Measurements from ENCODE around the gene CNPY1. TPM values are rescaled to one million over a fixed set of nuclear protein-coding genes. Genes with fewer than 3 reads are reported as not detected.

The CNPY1 gene
- total RNA-seq, 1 donor: not detected

DNA sequence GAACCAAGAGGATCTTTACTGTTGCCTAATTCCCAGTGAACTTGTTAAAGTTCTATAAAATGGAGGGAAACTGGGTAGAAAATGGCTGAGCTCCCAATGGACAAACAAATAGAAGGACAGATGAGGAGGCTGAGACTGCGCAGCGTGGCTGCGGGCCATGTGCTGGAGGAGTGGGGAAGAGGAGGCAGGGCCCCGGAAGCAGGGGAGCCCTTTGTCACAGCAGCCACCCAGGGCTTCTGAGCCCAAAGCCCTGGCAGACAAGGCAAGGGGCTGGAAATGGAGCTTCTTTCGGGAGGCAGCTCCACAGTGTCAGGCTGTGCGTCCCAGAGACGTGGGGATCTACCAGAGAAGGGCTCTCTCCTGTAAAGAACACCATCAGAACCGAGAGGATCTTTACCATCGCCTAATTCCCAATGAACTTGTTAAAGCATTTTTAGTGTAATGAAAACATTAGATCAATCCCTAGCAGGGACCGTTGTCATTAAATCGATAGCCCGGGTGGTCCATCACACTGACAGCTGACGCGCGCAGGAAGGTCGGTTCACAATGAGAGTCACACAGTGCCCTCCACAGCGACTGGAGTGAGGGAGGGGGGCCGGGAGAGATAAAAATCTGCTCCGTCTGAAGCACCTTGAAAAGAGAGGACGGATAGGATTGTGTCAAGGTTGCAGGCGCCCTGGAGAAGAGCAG, 14.0 kb upstream of the CNPY1 start:
- DNase-seq (ENCODE audit: low read depth in 2 of 3, low spot score in 2 of 3): no peak

DNA sequence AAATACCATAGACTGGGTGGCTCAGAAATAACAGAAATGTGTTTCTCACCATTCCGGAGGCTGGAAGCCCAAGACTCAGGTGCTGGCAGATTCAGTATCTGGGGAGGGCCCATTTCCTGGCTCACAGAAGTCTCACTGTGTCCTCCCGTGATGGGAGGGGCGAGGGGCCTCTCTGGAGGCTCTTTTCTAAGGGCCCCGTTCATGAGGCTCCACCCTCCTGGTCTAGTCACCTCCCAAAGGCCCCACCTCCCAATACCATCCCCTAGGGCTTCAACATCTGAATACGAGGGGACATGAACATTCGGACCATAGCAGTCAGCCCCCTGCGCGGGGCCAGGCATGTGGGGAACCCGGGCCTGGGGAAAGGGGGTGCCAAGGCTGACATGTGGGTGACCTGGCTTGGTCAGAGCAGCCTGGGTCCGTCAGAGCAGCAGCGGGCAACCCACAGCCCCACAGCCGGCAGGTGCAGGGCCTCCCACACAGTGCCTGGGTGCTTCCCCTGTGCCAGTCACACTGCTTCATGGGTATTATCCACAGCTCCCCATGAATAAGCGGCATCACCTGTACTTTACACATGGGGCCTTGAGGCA, 13.3 kb upstream of the CNPY1 start:
- DNase-seq (ENCODE audit: low read depth in 2 of 3, low spot score in 2 of 3): no peak

DNA sequence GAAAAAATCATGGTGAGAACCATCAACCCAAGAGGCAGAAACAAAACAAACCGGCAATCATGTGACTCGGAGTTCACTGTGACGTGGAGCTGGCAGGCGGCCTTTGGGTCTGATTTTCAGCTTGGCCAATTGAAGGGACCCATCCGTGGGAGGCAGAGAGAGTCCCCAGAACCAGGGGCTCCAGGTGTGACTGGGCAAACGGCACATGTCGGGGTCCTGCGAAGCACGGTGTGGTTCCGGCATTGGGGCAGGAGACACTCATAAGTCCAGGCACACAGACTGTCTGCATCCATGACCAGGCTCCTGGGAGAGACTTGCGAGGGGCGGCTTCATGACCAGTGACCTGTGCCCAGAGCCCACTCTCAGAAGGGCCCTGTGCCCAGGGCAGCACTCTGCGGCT, 12.6 kb upstream of the CNPY1 start:
- DNase-seq (ENCODE audit: low read depth in 2 of 3, low spot score in 2 of 3): no peak

DNA sequence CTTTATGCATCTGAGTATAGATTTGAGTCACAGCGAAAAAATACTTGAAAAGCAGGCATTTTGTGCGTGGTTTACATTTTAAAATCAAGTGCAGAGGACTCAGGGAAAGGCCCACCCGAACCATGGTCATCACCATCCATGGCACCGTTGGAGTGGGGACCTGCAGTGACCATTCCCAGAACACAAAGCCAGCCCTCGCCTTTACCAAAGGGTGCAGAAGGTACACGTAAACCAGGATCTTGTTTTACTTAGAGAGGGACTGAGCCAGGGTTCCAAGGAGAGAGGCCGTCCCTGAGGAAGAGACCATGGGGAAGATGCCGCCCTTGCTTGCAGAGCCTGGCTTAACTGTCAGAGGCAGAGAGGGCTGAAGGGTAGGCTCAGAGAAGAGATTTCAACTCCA, 12.0 kb upstream of the CNPY1 start:
- DNase-seq (ENCODE audit: low read depth in 2 of 3, low spot score in 2 of 3): no peak

DNA sequence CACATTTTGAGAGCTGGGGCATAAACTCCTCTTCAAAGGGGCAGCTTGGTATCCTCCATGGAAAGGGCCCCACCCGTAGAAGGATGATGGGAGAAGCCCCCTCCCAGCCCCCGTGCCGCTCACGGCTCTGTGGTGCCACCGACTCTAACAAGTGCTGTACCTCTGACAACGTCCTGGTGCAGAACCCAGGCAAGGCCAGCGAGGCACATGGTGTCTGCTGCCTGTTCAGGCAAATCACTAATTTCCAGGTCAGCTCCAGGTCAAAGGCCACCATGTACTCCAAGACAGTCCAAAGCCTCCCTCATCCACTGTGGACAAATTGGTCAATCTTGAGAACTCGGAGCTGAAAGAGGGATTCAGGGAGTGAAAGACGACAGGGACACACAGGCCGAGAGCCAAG, 11.4 kb upstream of the CNPY1 start:
- no peak for DNase-seq (ENCODE audit: low read depth in 2 of 3, low spot score in 2 of 3)

DNA sequence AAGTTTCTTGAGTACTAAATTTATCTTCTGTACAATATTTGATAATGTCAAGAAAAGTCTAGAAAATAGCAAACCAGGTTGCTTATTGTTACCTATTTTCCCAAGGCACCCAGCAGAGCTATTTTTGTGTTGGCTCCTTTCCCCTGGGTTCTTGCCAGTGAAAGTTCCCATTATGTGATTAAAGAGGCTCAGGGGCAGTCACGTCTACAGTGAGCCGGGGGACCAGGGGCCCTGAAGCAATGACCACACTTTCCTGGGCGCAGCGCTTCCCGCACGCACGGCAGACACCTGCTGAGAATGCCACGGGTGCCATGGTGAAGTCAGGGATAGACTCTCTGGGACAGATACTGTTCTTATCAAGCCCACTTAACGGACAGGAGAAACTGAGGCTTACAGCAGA, 10.4 kb upstream of the CNPY1 start:
- no peak for DNase-seq (ENCODE audit: low read depth in 2 of 3, low spot score in 2 of 3)

DNA sequence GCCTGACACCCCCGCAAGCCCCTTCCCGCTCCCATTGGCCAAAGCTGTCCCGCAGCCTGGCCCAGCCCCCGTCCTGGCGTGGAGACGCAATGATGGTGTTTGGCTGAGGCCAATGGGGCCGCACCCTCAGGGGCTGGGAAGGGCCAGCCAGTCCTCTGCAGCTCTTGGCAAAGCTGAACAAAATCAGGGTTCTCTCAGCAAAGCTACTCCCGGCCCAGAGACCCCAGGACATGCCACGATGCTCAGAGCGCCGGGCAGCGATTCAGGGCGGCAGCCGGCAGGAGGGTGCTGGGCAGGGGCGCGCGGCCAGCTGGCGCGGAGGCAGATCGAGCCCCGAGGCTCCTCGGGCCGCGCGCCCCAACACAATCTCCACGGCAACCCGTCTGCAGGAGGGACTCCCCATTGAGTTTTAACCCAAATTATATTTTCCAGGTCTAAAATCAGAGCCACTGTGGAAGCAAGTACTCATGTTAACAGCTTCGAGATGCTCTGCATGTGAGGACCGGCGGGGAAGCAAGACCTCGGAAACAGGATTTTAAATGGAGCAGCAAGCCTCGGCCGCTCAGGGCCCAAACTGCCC, 8.8 kb upstream of the CNPY1 start:
- no peak for DNase-seq (ENCODE audit: low read depth in 2 of 3, low spot score in 2 of 3)

DNA sequence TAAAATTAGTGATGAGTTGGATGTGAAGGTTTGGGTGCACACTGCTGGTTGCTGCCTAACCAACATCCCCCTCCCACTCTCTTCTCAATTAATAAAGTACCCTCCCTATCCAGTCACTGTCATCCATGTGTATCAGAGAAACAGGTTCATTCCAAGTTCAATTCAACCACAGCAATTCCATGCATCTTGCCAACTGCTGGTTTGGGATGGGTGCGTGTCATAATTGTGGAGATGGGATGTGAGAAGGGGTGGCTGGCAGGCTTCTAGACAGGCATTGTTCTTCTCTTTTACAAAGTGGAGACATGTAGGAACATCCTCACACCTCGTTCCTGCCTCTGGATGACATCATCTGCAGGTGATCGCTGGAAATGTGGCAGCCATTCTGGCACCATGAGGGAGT, 7.5 kb upstream of the CNPY1 start:
- DNase-seq (ENCODE audit: low read depth in 2 of 3, low spot score in 2 of 3): no peak

DNA sequence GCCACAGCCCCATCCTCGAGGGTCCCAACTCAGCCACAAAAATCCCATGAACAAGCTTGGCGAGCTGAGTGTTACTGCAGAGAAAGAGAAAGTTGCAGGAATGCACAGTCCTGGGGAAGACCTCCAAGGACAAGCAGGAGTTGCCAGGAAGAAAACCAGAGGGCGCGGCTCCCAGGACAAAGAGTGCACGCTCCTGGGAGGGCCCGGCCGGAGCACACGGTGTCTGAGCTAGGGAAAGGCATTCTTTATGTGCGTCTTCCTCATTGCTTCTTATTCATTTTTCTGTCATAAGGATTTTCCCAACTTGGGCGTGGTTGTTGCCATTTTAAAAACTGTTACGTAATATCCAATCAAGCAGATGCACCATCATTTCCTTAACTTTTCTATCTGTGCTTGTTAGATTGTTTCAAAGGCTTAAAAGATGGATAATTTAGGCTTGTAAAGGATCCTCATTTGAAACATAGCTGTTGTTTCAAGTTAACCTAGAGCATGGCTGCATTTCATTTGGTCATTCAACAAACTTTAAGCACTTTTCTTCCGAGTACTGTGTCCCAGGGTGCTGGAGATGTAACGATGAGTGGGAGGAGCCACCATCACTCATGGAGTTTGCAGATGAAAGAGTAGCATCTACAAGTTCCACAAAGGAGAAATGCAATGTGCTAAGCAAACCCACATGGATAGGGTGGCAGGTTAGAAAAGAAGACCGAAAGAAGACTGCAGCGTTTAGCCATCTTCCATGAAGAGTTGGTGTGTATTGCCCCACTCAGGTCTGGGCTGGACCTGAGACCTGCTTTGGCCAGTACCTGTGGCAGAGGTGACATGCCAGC, 5.6 kb upstream of the CNPY1 start:
- DNase-seq (ENCODE audit: low read depth in 2 of 3, low spot score in 2 of 3): no peak

DNA sequence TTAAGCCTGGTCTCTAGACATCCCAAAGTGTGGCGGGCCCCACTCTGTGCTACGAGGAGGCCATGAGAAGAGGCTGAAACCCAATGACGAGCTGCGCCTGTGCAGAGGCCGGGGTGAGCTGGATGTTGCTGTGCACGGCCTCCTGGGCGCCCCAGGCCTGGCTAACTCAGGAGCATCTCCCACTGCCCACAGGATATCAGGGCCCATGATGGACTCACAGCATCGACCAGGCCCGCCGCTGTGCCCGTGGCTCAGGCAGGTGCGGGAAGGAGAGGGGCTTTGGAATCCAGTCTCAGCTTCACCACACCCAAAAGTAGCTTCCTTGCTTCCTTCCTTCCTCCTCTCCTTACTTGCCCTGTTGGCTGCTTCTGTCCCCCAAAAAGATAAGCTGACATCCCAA, 4.6 kb upstream of the CNPY1 start:
- no peak for DNase-seq (ENCODE audit: low read depth in 2 of 3, low spot score in 2 of 3)

DNA sequence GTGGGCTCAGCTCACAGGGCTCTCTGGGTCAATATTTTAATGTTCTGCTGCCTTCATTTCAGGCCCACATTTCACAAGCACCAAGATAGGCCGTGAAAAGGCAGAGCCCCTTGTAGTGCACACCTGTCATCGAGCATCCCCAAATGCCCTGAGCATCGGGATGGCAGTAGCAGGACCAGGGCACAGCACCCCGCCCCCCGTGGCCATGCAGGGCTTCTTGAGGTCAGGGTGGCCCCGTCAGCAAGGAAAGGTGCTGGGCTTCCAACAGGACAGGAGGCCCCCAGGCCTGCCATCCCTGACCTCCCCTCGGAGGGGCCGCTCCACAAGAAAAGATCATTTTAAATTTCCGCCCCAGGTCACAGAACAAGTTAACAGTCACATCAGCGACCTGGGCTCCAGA, 2.9 kb upstream of the CNPY1 start:
- DNase-seq (ENCODE audit: low read depth in 2 of 3, low spot score in 2 of 3): no peak

DNA sequence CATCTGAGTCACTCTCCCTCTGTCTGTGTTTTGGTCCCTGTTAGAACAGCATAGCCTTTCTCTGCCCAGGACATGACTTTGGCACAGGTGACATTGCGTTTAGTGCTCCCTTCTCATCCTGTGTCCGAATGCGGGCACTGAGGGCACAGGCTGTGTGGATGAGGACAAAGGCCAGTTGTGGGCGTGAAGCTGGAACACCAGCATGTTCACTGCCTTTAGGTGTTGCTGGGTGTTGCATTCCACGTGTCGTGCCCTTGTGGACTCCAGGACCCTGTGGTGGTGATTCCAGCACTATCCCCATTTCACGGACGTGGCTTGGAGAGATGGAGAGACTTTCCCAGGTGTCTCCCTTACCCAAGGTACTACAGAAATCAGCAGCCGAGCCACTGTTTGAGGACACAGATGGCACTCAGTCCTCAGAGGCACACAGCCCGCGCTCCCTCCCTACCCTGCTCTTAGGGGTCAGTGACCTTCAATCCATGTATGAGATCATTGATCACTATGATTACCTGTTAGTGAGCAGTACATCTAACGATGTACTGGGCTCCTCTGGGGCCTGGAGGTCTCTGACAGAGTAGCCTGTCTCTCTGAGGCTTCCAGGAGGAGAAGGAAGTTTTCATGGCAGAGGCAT, 917 bp upstream of the CNPY1 start:
- DNase-seq (ENCODE audit: low read depth in 2 of 3, low spot score in 2 of 3): no peak

DNA sequence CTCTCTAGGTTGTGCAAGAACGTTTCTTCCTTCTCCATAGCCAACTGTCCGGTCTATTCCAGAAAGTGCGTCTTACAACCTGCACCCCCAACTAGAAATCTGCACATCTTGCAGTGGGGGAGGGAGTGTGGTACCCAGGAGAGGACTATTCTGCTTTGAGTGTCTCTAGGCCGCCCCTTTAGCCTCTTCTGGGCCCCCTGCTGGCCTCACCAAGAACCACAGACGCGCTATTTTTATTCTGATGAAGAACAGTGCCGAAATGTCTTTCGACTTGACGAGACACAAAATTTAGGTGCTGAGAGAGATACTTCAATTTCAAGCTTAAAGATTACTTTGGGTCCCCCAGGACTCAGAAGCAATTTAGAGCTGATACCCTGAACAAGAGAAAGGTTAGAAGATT, 1.0 kb downstream of the CNPY1 start:
- no peak for DNase-seq (ENCODE audit: low read depth in 2 of 3, low spot score in 2 of 3)

DNA sequence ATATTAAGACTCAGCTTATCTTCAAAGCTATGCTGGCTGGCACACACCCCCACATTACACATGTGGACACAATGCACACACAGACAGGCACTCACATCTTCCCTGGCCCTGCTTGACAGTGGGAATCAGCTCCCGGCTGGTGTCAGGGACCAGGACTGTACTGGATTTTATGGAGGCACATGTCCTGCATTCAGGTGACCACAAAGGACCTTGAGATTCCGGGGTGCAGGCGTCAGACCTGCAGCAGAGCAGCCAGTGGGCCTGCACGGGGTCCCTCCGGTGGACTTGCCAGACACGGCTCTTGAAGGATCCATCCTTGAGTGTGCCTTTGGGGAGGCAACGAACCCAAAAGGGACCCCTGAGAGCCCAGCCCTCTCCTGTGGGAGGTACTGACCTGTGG, 1.9 kb downstream of the CNPY1 start:
- DNase-seq (ENCODE audit: low read depth in 2 of 3, low spot score in 2 of 3): no peak

DNA sequence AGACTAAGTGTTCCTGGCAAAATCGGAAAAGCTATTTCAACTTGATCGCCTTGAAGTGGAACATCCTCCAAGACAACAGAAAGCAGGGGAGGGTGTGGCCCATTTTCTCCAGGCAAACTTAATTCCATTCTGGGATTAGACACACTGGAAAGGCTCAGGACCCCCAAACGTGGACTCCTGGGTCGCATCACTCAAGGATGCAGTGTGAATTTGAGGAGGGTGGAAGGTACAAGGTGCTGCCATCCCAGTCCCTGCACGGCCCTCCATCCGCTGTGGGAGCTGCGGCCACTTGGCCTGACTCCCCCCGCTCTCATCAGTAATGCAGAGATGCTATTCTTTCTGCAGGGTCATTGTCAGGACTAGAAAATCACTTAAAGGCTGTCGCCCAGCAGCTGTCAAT, 2.4 kb downstream of the CNPY1 start:
- DNase-seq (ENCODE audit: low read depth in 2 of 3, low spot score in 2 of 3): no peak

DNA sequence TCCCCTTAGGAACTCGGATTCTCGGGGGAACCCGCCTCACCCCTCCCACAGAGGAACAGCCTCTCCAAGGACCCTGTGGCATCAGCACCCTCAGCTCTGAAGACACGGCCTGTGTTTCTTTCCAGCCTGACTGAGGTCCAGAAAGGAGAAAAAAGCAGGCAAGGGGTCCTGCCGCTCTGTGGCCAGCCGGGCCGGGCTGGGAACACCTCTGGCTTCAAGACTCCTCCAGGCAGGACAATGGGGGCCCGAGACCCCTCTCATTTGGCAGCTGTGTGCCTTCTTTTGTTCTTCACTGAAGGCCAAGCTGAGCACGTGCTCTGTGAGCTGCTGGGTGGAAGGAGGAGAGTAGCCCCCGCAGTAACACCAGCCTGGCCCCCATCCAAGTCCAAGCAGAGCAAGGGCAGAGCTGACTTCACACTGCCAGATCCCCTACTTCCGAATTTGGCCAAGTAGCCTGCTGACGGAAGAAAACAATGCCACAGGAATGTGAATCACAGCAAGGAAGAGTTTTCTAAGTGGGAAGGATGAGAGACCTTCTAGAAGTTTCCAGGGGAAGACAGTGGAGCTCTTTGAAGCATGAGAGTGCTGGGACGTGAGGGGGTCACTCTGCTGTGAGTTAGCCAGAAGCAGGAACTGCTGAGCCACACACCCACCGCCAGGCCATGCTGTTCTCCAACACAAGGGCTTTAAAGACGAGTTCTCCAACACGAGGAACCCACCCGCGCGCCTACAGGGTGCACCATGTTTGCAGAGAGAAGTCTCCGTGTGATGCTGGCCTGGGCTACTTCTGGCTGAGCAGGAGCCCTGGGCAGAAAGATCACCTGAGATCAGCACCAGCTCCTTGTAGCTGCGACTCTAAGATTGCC, 3.1 kb downstream of the CNPY1 start:
- DNase-seq (ENCODE audit: low read depth in 2 of 3, low spot score in 2 of 3): no peak

DNA sequence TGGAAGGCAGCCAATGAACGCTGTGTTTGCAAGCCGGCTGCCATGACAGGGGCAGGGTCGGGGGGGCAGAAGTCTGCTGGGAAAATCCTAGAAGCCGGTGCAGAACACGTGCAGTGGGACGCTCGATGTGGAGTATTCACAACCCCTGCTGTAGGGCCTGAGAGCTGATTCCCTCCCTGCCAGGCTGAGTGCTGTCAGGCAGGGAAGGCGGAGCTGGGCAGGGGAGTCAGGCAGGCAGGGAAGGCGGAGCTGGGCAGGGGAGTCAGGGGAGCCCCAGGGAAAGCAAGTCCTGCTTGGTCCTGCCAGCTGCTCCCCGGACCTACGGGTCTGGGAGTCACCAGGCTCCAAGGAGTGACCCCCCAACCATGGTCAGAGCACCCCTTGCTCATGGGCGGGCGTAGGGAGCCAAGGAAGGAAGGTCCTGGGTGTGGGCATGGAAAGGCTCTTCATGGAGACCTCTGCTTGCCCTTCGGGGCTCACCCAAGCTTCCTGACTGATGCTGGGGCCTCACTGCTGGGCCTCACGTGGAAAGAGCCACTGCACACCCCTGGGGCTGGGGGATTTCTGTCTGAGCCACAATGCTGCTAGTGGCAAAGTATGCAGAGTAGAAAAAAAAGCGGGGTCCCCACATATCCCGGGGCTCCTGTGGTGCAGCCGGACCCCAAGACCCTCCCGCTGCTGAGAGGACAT, 4.2 kb downstream of the CNPY1 start:
- DNase-seq (ENCODE audit: low read depth in 2 of 3, low spot score in 2 of 3): no peak

DNA sequence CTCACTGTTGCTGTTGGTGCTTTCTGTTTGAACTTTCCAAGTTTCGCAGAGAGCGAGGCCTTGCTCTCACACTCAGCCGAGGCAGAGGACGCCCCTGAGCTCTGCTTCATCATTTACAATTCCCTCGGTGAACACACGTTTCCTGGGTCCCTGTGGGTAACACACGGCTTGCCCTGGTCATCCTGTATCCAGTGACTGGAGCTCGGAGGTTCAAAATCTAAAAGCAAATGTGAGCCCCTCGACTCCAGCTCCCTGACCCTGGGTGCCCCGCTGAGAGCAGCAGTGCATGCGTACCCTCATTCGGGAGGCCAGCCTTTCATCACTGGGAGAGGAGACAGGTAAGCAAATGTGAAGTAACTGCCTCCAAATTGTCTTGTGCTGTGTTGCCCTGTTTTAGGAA, 5.8 kb downstream of the CNPY1 start:
- no peak for DNase-seq (ENCODE audit: low read depth in 2 of 3, low spot score in 2 of 3)

DNA sequence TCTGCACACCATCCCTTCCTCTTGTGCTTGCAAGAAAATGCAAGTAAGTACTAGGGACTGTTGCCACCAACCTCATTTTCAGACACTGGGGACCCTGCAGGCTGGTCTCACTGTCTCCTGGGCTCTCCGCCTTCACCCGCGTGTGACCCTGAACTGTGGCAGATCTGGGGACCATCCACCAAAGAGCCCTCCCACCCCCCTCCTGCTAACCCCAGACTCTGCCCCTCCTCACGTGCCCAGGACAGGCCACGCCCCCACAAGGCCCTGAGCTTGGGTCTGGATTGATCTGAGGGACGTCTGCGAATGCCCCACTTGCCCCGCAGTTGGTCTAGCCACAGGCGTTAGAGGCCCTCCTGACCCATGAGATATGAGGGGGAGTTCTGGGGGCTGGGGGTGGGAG, 8.1 kb downstream of the CNPY1 start:
- no peak for DNase-seq (ENCODE audit: low read depth in 2 of 3, low spot score in 2 of 3)

DNA sequence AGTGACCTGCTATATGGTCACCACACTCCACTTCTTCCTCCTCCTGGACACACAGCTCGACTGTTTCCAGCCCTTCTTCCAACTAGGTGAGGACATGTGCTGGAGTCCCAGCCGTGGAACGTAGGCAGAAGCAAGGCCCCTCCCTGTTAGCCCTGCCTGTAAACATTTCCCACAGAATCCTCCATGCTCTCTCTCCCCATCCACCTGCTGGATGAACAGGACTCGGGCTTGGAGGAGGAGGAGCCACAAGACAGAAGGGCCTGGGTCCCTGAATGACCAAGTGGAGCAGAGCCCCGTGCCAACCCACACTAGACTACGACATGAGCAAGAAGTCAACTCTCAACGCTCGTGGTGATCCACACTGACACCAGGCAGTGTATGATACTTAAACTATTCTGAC, 9.9 kb downstream of the CNPY1 start:
- no peak for DNase-seq (ENCODE audit: low read depth in 2 of 3, low spot score in 2 of 3)

Measured in hematopoietic multipotent progenitor cell (in vitro differentiated cells).